Embryonic facial prominence (tissue), 1 donor: ENCODE measurements around the gene LITAFD.
"Not testable (repeated sequence)": the region's sequence is repeated elsewhere in the genome, so short reads cannot be mapped to it uniquely, and the experiment has no call there.

Experiments used
- DNase-seq: peaks from one replicate; pipeline ENCODE4 v3.0.0-alpha.2; 2016; ENCODE audit errors: extremely low spot score

LITAFD gene

DNA sequence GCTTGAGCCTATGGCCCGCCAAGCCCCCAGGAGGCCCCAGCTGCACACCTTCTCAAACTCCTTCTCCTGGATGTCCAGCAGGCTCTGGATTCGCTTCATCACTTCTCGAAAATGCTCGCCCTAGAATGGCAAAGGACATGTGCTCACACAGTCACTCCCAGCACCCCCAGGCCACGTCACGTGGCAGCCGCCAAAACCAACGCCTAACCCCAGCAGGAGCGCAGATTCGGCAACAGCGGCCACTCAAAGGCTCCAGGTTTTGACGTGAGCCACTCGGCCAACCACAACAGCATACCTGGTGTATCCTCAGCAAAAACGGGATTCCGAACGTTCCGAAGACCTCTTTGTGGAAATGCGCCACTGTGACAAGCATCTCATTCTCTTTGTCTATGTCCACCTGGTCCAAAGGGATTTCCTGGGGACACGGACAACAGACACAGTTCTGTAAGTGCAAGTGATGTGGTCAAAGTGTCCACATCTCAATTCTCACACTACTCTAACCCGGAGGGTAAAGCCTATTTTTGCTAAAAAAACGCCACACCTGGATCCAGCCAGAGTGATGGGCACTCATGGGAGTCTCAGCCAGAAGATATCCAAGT is 12.7 kb downstream of the LITAFD start:
- DNase-seq: no peak

DNA sequence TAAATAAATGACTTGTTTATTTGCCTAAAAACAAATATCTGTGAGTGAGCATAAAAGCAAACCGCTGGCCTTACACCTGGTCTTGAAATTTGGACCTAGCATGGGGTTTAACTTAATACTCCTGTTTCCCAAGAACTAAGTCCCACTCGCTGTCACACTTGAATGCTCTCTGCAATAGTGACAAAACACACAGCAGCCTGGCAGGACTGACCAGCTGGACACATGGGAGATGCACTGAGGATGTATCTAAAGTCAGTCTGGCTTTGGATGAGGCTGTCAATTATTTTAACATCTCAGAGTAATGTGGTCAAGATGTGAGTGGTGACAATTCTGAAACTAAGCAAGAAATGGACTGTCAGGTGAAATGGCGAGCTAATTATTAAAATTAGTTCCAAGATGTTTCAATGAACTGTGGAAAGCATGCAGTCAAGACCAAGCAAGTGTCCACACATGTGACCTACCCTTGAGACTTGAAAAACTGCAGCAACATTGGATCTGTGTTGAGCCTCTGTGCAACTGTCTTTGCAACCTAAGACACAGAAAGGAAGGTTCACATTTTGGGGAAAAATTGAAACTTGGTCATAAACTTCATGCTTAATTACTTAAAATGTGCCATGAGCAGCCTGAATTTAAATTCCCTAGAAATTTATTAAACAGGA is 16.6 kb downstream of the LITAFD start:
- no peak for DNase-seq

DNA sequence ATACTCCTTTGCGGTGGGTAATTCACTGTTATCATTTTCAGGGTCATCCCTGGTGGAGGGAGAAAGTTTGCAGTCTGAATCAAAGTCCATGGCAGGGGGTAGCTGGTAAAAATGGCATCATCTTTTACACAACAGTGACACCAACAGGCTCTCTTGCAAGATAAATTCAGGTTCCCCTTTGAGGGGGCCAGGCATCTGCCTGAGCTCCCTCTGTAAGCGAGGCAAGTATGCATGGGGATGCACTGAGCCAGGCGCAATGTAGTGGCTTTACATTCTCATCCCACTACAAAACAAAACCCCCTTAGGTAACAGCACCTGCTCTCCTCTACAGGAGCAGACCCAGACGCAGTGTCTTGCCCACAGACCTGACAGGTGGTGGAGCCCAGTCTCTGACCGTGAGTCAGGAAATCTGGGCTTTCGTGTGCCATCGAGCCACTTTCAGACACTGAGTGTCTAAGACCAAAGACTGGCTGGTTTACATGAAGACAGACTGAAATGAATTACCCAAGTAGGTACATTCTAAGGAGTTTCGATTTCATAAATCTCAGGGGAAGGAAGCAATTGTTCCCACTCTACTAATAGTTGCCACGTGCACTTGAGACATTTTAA is 17.7 kb downstream of the LITAFD start:
- DNase-seq: no peak

DNA sequence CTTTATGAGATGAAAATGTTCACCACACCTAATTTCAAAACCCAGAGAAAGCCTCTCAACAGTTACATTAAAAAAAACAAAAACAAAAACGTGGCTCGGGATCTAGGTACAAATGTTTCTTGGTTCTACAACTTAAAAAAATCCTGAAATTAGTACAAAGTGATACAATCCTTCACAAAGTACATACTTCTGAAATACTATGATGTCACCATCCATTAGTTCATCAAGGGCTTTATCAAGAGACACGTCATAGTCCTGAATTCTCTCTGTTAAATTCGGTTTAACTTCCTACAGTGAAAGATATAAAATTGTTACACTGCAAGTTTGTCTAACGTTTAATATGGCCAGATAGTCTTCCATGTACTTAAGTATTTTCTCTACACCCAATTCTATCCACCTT is 18.2 kb downstream of the LITAFD start:
- no peak for DNase-seq

DNA sequence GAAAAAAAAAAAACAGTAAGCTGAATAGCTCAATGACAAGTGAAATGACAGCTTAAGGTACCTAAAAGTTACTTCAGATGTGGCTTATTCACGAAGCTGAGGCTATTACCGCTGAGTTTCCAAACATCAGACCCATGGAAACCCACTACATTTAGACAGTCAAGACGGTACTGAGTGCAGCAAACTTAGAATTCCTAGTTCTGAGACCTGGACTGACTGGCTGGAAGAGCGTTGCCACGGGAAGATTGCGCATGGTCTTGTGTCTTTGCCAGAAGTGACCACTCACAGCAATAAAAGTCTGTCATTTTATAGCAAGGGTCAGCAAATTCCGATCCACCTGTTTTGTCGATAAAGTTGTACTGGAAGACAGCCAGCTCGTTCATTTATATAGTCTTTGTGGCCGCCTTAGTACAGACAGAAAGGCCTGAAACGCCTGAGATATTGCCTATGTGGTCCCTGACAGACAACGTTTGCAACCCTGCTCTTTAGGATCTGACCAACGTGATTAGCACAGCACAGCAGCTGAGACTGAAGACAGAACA is 19.2 kb downstream of the LITAFD start:
- no peak for DNase-seq

DNA sequence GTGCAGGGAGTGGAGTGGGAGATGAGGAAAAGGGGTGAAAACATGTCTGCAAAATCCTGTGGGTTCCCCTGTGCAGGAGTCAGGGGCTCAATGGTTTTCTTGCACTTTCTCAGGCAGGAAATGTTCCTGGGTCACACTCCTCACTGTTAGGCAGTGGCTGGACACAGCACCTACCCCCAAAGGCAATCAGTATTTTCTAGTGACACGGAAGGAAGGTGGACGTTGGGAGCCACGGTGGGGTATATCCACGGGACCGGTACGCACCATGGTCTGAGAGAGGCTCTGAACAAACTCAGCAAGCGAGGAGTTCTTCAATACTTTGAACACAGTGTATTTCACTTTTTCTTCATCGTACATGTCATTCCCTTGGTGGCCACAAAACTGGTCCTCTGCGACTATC is 20.9 kb downstream of the LITAFD start:
- DNase-seq: no peak

DNA sequence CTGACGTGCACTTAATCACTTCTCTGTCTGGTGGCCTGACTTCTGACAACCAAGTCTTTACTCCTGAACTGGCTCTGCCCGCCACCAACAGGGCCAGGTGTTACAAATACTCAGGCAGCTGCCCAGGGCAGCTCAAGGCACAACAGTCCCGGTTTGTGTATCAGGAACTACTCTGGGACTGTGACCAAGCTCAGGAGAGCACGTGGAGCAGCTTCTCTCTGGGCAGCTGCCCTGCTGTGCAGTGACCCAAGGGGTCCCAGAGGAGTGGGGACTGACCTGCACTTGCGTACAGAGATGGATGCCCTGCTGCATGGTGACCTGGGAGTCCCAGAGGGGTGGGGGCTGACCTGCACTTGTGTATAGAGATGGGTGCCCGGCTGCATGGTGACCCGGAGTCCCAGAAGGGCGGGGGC is 21.9 kb downstream of the LITAFD start:
- DNase-seq: no peak

DNA sequence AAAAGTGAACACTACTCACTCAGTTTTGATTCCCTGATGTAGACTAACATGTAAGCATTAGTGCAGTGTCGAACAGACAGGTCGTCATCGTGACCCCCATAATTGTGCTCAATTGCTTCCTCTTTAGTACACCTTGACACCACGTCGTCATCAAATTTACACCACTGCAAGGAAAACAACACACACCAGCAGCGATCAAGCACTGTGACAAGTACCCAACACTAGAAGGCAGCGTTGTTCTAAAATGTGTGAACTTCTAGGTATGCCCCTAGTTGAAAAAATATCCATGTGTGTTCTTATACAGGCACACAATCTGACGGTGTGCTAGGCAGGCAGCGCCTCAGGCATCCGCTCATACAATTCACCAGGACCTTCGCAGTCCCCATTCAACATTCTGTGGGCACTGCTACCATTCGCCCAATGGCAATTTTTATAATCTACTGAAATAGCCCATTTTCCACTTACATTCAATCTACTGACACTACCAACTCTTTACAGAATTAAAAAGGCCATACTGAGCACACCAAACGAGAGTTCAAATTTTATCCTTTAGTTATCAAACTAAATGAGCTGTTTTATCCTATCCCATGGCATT is 23.1 kb downstream of the LITAFD start:
- DNase-seq: no peak

DNA sequence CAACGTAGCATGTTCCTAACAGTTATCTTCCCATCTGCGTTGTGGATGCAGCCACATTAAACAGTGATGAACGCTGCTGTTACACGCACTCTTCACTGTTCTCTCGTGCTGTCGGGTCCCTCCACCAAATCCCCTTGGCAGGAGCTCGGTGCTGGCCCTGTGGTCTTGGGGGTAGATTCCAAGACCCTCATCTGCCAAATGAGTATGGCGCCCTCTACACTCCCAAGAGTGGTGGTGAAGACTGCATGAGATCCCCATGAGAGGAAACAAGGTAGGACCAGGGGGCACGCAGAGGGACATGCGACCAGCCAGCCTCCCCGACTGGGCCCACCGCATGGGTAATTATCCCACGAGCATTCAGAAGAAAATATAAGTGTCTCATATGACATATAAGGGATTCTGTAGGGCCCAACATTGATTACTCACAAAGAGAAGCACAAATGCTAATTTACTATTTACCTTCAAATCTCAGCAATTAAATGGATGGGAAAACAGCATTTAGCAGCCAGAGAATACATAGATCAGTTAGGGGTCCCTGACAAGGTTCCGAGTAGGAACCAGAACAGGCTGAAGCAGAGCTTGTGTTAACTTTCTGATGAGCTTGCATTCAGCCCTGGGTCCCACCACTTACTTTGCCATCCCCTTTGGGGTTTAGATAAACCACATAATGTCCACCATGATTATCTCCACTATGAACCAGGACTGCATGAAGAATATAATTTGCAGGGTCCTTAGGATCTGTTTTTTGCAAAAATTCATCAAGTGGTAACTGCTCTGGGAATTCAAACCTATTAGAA is 23.8 kb downstream of the LITAFD start:
- no peak for DNase-seq

DNA sequence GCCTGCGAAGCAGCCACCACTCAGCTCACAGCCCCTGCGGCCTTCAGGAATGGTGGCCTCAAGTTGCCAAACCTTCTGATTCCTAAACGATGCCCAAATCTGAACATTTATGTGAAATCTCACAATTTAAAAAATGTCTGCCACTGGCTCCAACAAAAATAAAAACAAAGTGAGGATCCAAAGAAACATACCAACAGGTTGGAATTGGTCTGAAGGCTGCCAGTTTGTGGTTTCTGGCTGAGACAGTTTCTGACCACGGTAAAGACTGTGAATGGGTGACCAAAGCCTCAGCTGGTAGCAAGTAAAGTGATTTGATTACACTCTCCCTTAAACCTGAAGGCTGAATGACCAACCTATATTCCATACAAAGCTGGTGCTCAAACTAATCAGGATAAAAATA is 24.9 kb downstream of the LITAFD start:
- no peak for DNase-seq

DNA sequence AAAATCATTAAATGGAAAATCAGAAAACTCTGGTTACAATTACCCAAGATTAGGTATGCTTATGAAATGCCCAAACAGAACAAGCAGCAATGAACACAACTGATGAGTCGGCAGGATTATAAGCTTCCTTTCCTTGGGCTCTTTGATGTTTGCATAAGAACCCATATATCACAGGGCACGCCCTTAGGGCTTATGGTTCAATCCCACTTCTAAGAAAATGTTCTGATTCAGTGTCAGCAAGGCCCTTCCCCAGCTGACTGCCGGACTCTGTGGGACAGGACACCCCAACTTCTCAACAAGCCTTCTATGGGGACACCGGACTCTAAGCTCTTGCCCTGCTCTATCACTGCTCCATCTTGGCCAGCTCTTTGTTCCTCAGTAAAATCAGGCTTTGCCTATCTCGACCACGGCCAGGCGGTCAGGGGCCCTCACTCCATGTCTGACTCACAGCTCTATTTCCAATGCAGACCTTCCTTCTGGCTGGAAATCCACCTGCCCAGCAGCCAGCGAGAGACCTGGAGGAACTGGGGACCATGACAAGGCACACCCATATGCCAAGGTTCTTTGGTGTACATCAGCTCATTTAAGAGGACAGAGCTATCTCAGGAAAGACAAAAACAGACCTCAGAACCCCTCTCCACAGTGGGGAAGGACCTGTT is 26.8 kb downstream of the LITAFD start:
- DNase-seq: no peak

DNA sequence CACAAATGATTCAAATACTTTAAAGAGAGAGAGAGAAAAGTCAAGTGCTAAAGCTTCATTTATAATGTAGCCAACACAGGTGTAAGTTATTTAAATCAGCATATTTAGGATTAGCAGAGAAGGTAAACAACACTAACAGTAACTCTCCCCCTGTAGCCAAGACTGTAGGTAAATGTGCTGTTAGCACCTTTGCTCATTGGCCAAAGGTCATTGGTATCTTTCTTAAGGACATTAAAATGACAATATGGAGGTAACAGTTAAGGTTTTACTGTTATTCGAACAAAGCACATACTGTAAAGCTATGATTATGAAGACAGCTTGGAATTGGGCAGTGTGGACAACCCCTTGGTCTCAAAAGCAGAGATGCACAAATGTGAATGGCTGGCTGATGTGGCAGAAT is 28.7 kb downstream of the LITAFD start:
- no peak for DNase-seq

DNA sequence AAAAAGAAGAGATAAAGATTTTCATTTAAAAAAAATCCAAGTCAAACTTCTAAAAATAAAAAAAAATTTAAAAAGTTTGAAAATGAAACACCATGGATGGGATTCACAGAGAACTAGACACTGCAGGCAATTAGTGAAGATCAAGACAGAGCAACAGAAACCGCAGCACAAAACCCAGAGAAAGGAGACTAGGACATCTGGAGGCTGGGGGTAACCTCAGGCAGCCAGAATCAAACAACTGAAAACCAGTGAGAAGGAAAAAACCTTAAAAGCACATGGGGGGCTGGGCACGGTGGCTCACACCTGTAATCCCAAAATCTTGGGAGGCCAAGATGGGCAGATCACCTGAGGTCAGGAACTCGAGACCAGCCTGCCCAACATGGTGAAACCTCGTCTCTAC is 30.6 kb downstream of the LITAFD start:
- no peak for DNase-seq

DNA sequence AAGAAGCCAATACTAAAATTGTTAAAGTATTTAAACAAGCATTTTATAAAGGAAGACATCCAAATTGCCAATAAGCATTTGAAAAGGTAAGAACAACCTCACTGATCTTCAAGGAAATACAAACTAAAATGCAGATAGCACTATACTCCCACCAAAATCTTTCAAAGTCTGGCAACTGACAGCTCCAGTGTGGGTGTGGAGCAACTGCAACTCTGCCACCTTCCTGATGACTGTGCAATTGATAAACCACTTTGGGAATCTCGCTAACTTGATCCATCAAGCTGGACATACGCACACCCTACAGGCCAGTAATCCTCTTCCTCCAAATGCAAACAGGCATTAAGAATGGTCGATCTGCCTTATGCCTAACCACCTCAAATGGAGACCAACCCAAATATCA is 31.9 kb downstream of the LITAFD start:
- no peak for DNase-seq

DNA sequence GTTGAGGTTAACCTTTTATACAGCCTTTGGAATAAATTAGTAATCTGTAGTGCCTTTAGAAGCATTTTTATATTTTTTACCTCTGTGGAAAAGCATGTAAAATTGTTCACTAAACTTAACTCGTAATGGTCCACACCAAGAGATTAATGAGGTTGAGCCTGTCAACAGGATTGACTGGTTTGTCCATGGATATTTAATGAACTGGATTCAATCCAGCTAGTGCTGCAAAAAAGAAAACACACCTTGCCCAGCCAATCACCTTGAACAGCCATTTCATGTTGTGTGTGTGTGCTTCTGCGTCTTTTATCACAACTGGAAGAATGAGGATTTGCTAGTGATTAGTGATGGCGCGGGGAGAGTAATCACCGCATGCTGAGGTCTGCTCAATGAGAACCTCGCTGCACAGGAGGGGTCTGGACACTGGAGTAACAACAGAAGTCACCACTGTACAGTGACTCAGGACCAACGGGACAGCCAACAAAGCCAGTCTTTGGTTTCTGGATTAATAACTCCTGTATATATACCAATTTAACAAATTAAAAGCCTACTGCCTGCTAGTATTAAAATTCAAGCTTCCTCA is 33.7 kb downstream of the LITAFD start:
- DNase-seq: no peak

DNA sequence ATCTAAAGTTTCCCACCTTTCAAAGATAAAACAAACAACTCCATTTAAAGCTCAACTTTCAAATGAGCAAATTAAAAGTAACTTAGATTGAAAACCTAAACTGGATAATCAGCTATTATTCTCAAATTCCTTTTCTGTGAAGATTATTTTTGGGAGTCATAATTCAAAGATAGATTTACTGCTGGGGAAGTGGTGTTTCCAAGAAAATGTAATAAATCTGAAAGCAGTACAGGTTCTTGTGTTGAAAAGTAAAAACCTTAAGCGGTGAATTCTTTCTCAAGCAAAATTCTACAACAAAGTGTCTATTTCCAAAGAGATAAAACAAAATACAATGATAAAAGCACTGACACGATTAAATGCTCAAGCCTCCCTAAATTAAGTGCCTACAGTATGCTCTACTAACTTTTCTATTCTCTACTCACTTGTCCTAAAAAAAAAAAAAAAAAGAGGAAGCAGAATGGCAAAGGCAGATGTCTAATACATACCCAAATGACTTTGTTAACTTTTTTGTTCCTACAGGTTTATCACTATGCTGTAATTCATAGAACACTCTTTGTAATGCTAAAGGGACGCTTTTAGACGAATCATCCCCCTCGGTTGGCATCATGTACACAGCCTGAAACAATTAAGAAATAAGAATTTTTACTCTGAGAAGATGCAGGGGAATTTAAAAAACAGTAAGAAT is 34.5 kb downstream of the LITAFD start:
- no peak for DNase-seq

DNA sequence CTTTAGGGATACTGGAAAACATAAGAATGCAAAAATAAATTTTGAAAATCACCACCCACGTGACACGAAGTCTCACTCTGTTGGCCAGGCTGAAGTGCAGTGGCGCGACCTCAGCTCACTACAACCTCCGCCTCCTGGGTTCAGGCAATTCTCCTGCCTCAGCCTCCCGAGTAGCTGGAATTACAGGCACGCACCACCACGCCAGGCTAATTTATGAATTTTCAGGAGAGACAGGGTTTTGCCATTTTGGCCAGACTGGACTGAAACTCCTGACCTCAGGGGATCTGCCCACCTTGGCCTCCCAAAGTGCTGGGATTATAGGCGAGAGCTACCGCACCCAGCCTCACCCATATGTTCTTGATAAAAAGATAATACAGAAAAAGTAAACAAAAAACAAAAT is 35.2 kb downstream of the LITAFD start:
- DNase-seq: not testable (repeated sequence)

DNA sequence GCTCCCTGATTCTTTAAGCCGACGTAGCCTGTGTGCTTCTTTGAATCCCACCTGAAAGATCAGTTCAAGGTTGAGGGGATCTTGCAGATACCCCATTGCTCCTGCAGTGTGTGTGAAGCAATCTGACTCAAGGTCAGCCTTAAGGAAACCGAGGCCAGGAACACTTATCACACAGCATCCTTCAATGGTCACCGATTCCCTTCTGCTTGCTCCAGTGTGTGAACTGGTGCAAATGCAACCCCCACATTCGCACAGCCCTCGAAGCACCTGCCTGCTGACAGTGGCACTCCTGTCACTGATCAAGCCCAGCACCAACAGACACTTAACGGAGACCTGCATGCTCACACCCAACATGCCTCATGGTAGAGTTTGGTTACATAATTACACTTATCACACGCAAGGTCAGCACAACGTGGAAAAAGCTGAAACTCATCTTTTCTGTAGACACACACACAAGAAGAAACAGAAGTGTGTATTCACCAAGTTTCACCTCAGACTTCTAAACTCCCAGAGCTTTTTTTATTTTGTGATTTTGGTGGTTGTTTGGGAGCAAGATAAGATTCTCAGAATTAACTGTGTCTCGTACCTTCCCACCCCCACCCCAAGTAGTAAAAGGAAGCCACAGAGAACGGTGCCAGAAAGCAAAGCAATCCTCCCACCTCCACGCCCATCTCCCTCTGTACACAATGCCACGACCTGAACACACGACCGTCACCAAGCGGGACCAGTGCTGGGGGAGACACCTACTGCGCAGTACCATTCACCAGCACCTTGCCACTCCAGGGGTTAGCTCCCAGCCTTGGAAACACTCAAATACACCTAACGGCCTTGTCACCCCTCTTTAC is 37.2 kb downstream of the LITAFD start:
- no peak for DNase-seq

DNA sequence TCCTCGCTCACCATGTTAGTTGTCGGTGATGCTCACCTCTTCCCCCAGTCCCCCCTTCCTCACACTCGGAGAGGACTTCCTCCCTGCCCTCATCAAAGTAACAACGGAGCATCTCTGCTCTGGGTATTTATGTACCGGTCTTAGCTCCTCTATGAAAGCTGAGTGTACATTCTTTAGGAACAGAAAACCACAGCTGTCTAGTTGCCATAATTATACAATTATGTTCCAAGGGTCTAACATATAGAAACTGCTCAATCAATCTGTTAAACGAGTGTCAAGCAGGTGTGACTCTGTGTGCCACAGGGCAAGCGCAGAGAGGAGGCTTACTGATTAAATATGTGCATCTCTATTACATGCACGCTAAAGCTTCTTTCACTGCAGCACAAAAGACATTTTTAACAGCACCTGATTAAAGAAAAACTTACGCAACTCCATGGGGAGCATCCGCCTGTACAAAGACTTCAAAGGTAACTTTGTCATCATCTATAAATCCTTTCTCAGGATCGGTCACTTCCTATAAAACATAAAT is 37.8 kb downstream of the LITAFD start:
- DNase-seq: no peak
